WTC11 (cell line): Measurements from ENCODE around the gene OR52K2. TPM values are rescaled to one million over a fixed set of nuclear protein-coding genes. Genes with fewer than 3 reads are reported as not detected.

Experiments
- ATAC-seq: fragments of 200-7000 bp; cut with Tn5 transposase; 2 replicates; pipeline ENCODE4 v1.10.0; 2021; ENCODE audit warnings: mild to moderate bottlenecking, moderate library complexity
- CTCF ChIA-PET: fragments of 300-600 bp; sonication (Branson Sonifier 250); formaldehyde crosslinking; loops from one replicate; lab custom pipeline; 2021; ENCODE audit warnings: antibody characterized with exemption; lab: Charles Lee
- POLR2A ChIA-PET: fragments of 350-600 bp; sonication (Branson Sonifier 250); formaldehyde crosslinking; loops from one replicate; lab custom pipeline; 2021; ENCODE audit warnings: antibody characterized with exemption; lab: Charles Lee
- DNase-seq: peaks from one replicate; pipeline ENCODE4 v3.0.0; 2021; ENCODE audit warnings: low spot score
- H3K27ac Mint-ChIP-seq: 2 replicates; pipeline ENCODE4 v1.8.0; 2021; ENCODE audit warnings: mixed read lengths
- H3K27me3 Mint-ChIP-seq: 2 replicates; pipeline ENCODE4 v1.8.0; 2021; ENCODE audit warnings: low read depth, mild to moderate bottlenecking, moderate library complexity, mixed read lengths
- H3K36me3 Mint-ChIP-seq: 2 replicates; pipeline ENCODE4 v1.8.0; 2021; ENCODE audit warnings: mixed read lengths
- H3K4me1 Mint-ChIP-seq: 2 replicates; pipeline ENCODE4 v1.8.0; 2022; ENCODE audit warnings: mixed read lengths
- H3K4me3 Mint-ChIP-seq: 2 replicates; pipeline ENCODE4 v1.8.0; 2021; ENCODE audit warnings: mild to moderate bottlenecking, moderate library complexity, mixed read lengths
- H3K9me3 Mint-ChIP-seq: 2 replicates; pipeline ENCODE4 v1.8.0; 2021; ENCODE audit warnings: mixed read lengths
- ATF2 ChIP-seq: sonication (generic); formaldehyde crosslinking; IDR thresholded peaks from 2 replicates; pipeline ENCODE4 v1.8.1; 2022; ENCODE audit warnings: low read depth, missing genetic modification reagents, borderline replicate concordance
- ATF6 ChIP-seq: sonication (generic); formaldehyde crosslinking; IDR thresholded peaks from 2 replicates; pipeline ENCODE4 v1.8.1; 2023; ENCODE audit warnings: mild to moderate bottlenecking, missing genetic modification reagents
- CREM ChIP-seq: sonication (generic); formaldehyde crosslinking; IDR thresholded peaks from 2 replicates; pipeline ENCODE4 v1.8.1; 2022; ENCODE audit warnings: mild to moderate bottlenecking, missing genetic modification reagents, moderate library complexity
- ETV6 ChIP-seq: sonication (generic); formaldehyde crosslinking; IDR thresholded peaks from 2 replicates; pipeline ENCODE4 v1.8.1; 2022; ENCODE audit warnings: mild to moderate bottlenecking, missing genetic modification reagents
- GTF2I ChIP-seq: fragments of 250-450 bp; sonication (Bioruptor Pico); conservative IDR thresholded peaks from 2 replicates; pipeline ENCODE4 v1.4.0; 2021; ENCODE audit warnings: mild to moderate bottlenecking
- HMGXB4 ChIP-seq: sonication (generic); formaldehyde crosslinking; IDR thresholded peaks from 2 replicates; pipeline ENCODE4 v1.8.1; 2023; ENCODE audit warnings: mild to moderate bottlenecking, moderate library complexity, missing genetic modification reagents
- MLX ChIP-seq: sonication (generic); formaldehyde crosslinking; IDR thresholded peaks from 2 replicates; pipeline ENCODE4 v1.8.1; 2023; ENCODE audit warnings: mild to moderate bottlenecking, missing genetic modification reagents, moderate library complexity
- NFE2L1 ChIP-seq: sonication (generic); formaldehyde crosslinking; IDR thresholded peaks from 2 replicates; pipeline ENCODE4 v1.8.1; 2023; ENCODE audit warnings: missing genetic modification reagents
- NFYB ChIP-seq: sonication (generic); formaldehyde crosslinking; conservative IDR thresholded peaks from 2 replicates; pipeline ENCODE4 v1.8.0; 2022; ENCODE audit warnings: low read depth, missing genetic modification reagents
- NR3C1 ChIP-seq: sonication (generic); formaldehyde crosslinking; conservative IDR thresholded peaks from 2 replicates; pipeline ENCODE4 v1.8.1; 2023; ENCODE audit warnings: low read depth, mild to moderate bottlenecking, missing genetic modification reagents
- PRRX2 ChIP-seq: fragments of 250-450 bp; sonication (Bioruptor Pico); IDR thresholded peaks from 2 replicates; pipeline ENCODE4 v1.8.0; 2021; ENCODE audit warnings: mild to moderate bottlenecking
- RORB ChIP-seq: fragments of 250-450 bp; sonication (Bioruptor Pico); IDR thresholded peaks from 2 replicates; pipeline ENCODE4 v1.9.0; 2021; ENCODE audit warnings: mild to moderate bottlenecking
- STAT6 ChIP-seq: sonication (generic); formaldehyde crosslinking; conservative IDR thresholded peaks from 2 replicates; pipeline ENCODE4 v1.8.1; 2023; ENCODE audit warnings: mild to moderate bottlenecking, low read depth, missing genetic modification reagents, moderate library complexity
- USF1 ChIP-seq: sonication (generic); formaldehyde crosslinking; IDR thresholded peaks from 2 replicates; pipeline ENCODE4 v1.8.0; 2022; ENCODE audit warnings: mild to moderate bottlenecking, missing genetic modification reagents
- ZBTB43 ChIP-seq: sonication (generic); formaldehyde crosslinking; IDR thresholded peaks from 2 replicates; pipeline ENCODE4 v1.8.1; 2023; ENCODE audit warnings: mild to moderate bottlenecking, missing genetic modification reagents
- ZNF317 ChIP-seq: sonication (generic); formaldehyde crosslinking; IDR thresholded peaks from 2 replicates; pipeline ENCODE4 v1.8.1; 2023; ENCODE audit warnings: low read depth, mild to moderate bottlenecking, moderate library complexity, missing genetic modification reagents, borderline replicate concordance
- total RNA-seq: library from RNA; stranded (reverse); gene quantifications from 3 replicates; pipeline ENCODE4 v1.2.3, GENCODE V29; 2021

Gene OR52K2
- total RNA-seq, 1 experiment from 2014 or later: not detected

- Mint-ChIP-seq H3K4me1 (peaks cover 11% of the 10 kb centered on the region), H3K27me3 (no peaks in the 10 kb centered on the region), H3K27ac (no peak within 1 kb of the TSS), H3K9me3 (no peaks in the 10 kb centered on the region), H3K36me3 (no peaks in the 10 kb centered on the region), H3K4me3 (no peak within 1 kb of the TSS)
- DNase-seq (no peak), ATAC-seq (no peak)
- CTCF ChIA-PET: interaction anchor here (1.0 kb wide), 2 partner anchors 11 to 295 kb away, joined by 3 to 6 read pairs; no protein-coding TSS in a partner anchor
- POLR2A ChIA-PET: no interaction called here
- TF ChIP-seq ZNF317 (CRISPR knock-in tag) (no peak), STAT6 (CRISPR knock-in tag) (no peak), NR3C1 (CRISPR knock-in tag) (no peak), ETV6 (CRISPR knock-in tag) (no peak), ZBTB43 (CRISPR knock-in tag) (no peak), MLX (CRISPR knock-in tag) (no peak)
Observed at GRCh38 chr11:4482445-4482844, 33.4 kb downstream of the OR52K2 start, which contains the start of gene OR52K1. OR52K1 (plus strand) TSS chr11:4482646; CDS start chr11:4488901, 6,255 bp downstream.

GRCh38 chr11:4484310-4484709 is 35.2 kb downstream of the OR52K2 start:
- CTCF ChIA-PET: no interaction called here

More at GRCh38 chr11:4484310-4484709, 35.2 kb downstream of the OR52K2 start:
- peaks cover 11% of the 10 kb centered on the region for H3K4me1 Mint-ChIP-seq
- no peak for TF ChIP-seq PRRX2 (CRISPR knock-in tag)
- no peak for TF ChIP-seq GTF2I
- no peak for TF ChIP-seq CREM (CRISPR knock-in tag)
- TF ChIP-seq NFE2L1: no peak
- TF ChIP-seq USF1 (CRISPR knock-in tag): no peak
- TF ChIP-seq ATF6: no peak
- TF ChIP-seq HMGXB4 (CRISPR knock-in tag): no peak
- TF ChIP-seq RORB: no peak
- no peak for TF ChIP-seq NFYB
- TF ChIP-seq MLX (CRISPR knock-in tag): no peak
- no peak for TF ChIP-seq ATF2
- H3K36me3 Mint-ChIP-seq: no peaks in the 10 kb centered on the region
- no peak overlapping the region for H3K4me3 Mint-ChIP-seq
- H3K27ac Mint-ChIP-seq: no peak overlapping the region
- H3K9me3 Mint-ChIP-seq: peaks cover 5% of the 10 kb centered on the region
- no peaks in the 10 kb centered on the region for H3K27me3 Mint-ChIP-seq
- ATAC-seq (no peak), DNase-seq (no peak)
- POLR2A ChIA-PET: no interaction called here
